ENCODE data around the gene GPR135.
A peak's percentile ranks its signal among the peaks of the same experiment; 100 is the strongest.

Gene GPR135

DNA sequence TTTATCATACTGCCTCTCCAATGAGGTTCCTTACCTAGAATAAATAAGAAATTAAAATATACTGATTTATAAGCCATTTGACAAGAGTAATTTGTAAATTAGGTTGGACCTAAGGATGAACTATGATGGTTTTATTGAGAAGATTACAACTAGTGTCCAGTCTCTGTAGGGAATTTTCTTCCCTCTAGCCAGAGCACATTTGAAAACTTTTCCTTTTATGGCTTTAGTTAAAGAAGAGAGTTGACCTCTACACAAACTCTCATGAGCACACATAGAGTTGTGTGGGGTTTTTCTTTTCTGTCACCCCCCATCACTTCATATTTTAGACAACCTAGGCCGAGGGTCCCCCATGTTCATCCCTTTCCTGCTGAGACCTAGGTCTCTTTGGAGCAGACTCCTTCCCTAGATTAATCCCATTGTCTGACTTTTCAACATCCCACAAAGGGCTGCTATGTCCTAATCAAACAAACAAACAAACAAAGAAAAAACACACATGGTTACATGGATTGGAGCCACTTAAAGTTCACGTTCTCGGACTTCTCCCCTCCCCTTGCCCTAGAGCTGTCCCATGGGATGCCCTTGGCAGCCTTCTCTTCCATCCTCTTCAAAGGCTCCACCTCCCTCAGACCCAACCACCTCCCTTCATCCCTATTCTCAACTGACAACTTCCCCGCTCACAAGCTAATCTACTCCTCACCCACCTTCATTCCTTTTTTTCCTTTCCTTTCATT lies 40.7 kb downstream of the GPR135 start:
- Mint-ChIP-seq H3K4me1 (peaks cover 46% of the 10 kb centered on the region), H3K27ac (no peak overlapping the region), H3K4me3 (no peak overlapping the region), H3K9me3 (no peaks in the 10 kb centered on the region), H3K27me3 (ENCODE audit: low read depth, poor library complexity) (peaks cover 9% of the 10 kb centered on the region), H3K36me3 (ENCODE audit: low read depth) (no peaks in the 10 kb centered on the region)
- no peak for TF ChIP-seq CTCF (IDR thresholded peaks at IDR 0.05)
- DNase-seq, result no peak

DNA sequence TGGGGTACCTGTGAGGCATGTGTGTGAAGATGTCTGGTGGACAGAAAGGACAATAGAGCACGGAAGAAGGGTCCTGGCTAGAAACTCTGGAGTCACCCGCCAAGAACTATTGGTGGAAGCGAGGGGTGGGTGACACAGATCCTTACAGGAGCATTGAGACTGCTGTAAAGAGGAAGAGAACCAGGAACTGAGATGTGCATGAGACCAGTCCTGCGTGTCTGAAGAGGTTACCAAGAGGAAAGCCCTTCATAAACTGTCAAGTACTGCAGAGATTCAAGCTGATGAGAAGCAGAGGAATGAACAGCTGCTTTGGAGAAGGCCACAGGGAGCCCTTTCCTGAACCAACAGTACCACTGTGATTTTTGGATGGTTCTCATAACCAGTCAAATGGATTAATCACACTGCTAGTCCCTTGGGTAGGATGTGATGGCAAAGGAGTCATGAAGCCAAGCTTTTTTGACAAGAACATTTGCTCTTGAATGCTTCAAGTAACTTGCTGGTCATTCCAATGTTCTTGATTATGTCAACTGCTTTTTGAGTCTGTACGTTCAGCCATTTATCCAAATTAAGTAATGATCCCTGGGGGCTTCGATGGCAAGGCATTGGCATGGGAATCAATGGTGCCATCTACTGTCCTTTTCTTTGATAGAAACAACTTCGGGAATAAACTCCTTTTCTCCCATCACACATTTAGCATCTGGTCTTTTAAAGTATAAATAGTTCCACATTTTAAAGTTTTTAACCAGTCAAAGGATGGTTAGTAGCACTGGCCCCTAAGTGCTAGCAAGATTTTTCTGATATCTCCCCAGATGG lies 42.9 kb downstream of the GPR135 start:
- H3K27ac Mint-ChIP-seq, result peak overlapping the region; percentile 13

DNA sequence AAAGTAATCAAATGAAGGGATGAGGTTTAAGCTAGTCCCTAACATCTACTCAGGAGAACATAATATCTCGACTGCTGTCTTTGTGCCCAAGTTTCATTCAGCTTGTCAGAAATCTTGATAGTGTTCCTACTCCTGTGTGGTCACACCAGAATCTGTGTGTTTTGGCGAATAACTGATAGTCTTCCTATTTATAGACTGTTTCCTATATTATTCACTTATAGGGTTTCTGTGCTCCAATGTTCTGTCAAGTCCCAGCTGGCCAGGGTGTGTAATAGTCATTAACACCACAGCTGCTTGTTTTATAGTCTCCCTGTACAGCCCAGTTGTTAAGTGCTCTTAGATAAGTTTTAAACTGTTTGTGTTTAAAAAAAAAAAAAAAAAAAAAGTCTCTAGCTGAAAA lies 45.9 kb downstream of the GPR135 start:
- no peaks in the 10 kb centered on the region for H3K27me3 Mint-ChIP-seq (ENCODE audit: low read depth, poor library complexity)
- no peak overlapping the region for H3K4me3 Mint-ChIP-seq
- no peaks in the 10 kb centered on the region for H3K9me3 Mint-ChIP-seq
- no peak for TF ChIP-seq CTCF (IDR thresholded peaks at IDR 0.05)
- H3K27ac Mint-ChIP-seq, result peak overlapping the region; percentile 19
- peaks cover 13% of the 10 kb centered on the region for H3K4me1 Mint-ChIP-seq
- H3K36me3 Mint-ChIP-seq (ENCODE audit: low read depth), result no peaks in the 10 kb centered on the region
- no peak for DNase-seq

More for the DNA sequence above, 42.9 kb downstream of the GPR135 start:
- Mint-ChIP-seq H3K4me3 (no peak overlapping the region), H3K9me3 (no peaks in the 10 kb centered on the region), H3K36me3 (ENCODE audit: low read depth) (no peaks in the 10 kb centered on the region), H3K27me3 (ENCODE audit: low read depth, poor library complexity) (peaks cover 9% of the 10 kb centered on the region), H3K4me1 (peaks cover 36% of the 10 kb centered on the region)
- no peak for TF ChIP-seq CTCF (IDR thresholded peaks at IDR 0.05)
- no peak for DNase-seq

GRCh38 chr14:59417311-59417710 lies 47.9 kb downstream of the GPR135 start:
- peaks cover 12% of the 10 kb centered on the region for H3K4me1 Mint-ChIP-seq
- no peaks in the 10 kb centered on the region for H3K27me3 Mint-ChIP-seq (ENCODE audit: low read depth, poor library complexity)
- H3K4me3 Mint-ChIP-seq, result no peak overlapping the region
- no peak for DNase-seq
- no peak overlapping the region for H3K27ac Mint-ChIP-seq
- H3K36me3 Mint-ChIP-seq (ENCODE audit: low read depth), result peaks cover 2% of the 10 kb centered on the region
- no peak for TF ChIP-seq CTCF (IDR thresholded peaks at IDR 0.05)
- H3K9me3 Mint-ChIP-seq, result peaks cover 10% of the 10 kb centered on the region

DNA sequence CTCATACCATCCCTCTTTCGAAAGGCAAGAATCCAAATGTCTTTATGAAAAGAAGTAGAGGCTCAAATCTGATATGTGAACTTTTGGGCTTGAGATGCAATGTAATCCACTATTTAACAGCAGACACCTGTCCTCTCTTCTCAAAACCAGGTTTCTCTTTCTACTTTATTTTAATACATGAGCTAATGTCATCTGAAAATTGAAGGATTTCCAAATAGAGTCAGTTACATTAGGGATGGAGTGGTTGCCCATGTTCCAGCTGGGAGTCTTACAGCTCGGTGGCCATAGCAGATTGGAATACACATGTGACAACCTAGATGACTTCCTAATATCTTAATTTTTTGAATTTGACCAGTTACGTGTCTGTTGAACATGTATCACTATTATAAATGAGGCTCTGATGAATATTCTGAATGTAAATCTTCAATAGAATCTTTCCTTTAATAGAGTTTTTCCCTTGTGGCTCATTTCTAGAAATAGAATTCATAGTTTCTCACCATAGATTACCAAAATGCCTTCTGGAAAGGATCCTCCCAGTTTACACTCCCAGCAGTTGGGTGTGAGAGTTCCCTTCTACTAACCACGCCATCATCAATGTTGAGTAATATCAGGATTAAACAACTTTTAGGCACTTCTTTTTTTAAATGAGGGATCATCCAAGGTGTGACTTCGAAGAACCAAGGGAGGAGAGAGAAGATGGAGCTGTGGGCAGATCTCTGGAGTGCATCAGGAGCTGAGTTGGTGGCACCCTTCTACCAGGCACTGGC lies 49.2 kb downstream of the GPR135 start:
- H3K4me1 Mint-ChIP-seq, result peaks cover 12% of the 10 kb centered on the region
- H3K27me3 Mint-ChIP-seq (ENCODE audit: low read depth, poor library complexity), result no peaks in the 10 kb centered on the region
- peaks cover 8% of the 10 kb centered on the region for H3K36me3 Mint-ChIP-seq (ENCODE audit: low read depth)
- no peak for DNase-seq
- H3K27ac Mint-ChIP-seq, result no peak overlapping the region
- no peak overlapping the region for H3K4me3 Mint-ChIP-seq
- H3K9me3 Mint-ChIP-seq, result peaks cover 16% of the 10 kb centered on the region
- no peak for TF ChIP-seq CTCF (IDR thresholded peaks at IDR 0.05)

Measured in nephron progenitor cell (in vitro differentiated cells).